Testis (tissue), 3 donors: ENCODE results near the gene RNF31. TPM values are rescaled to one million over a fixed set of nuclear protein-coding genes. Genes with fewer than 3 reads are reported as not detected.

Experiments
- DNase-seq: peaks from one replicate; pipeline ENCODE4 v3.0.0-alpha.2; 2019
- H3K27ac ChIP-seq, 2 donors: fragments of 200-600 bp; sonication (generic); one replicate each; pipeline ENCODE4 v1.5.1; 2019
- H3K27me3 ChIP-seq: fragments of 200-600 bp; sonication (generic); one replicate; pipeline ENCODE4 v1.5.1; 2019
- H3K36me3 ChIP-seq: fragments of 200-600 bp; sonication (generic); one replicate; pipeline ENCODE4 v1.5.1; 2017; ENCODE audit warnings: low read depth; ENCODE audit errors: missing control alignments
- H3K4me1 ChIP-seq: fragments of 200-600 bp; sonication (generic); one replicate; pipeline ENCODE4 v1.5.1; 2019
- H3K4me3 ChIP-seq, 2 donors: fragments of 200-600 bp; sonication (generic); one replicate each; pipeline ENCODE4 v1.5.1; 2017 to 2019
- H3K9me3 ChIP-seq: fragments of 200-600 bp; sonication (generic); one replicate; pipeline ENCODE4 v1.5.1; 2017
- POLR2A ChIP-seq: fragments of 450-650 bp; IDR thresholded peaks from one replicate; pipeline ENCODE4 v1.6.1; 2017; ENCODE audit warnings: antibody characterized with exemption, mild to moderate bottlenecking, moderate library complexity
- WGBS, 2 donors: methylation state at CpG; one replicate each; pipeline ENCODE4 v1.1.5; 2018; 5-methylcytosine and 5-hydroxymethylcytosine counted together
- intact Hi-C: fragments of 100-400 bp; cut with DNase I; formaldehyde crosslinking; loops from one replicate; pipeline ENCODE4 v1.15.1; 2023; ENCODE audit warnings: low total_unique reads
- polyA plus RNA-seq: library from polyadenylated mRNA; stranded (reverse); fragments of 350-450 nt; fragmentation: Illumina TruSeq; extraction: RNeasy Lipid Tissue Mini Kit (QIAGEN cat#74804); gene quantifications from one replicate; pipeline ENCODE4 v1.2.3, GENCODE V29; 2014; ENCODE audit warnings: low read depth, low replicate concordance; ENCODE audit not compliant: insufficient read depth
- total RNA-seq, 2 donors: library from RNA; depleted of rRNA; stranded (reverse); fragments of >200 nt; gene quantifications; one replicate each; pipeline ENCODE4 v1.2.3, GENCODE V29; 2016
- TF ChIP-seq, protein P1 (sequence below), 3 experiments: fragments of 450-650 bp in 2 of 3; fragments of 200-600 bp in 1 of 3; sonication (generic) in 1 of 3; IDR thresholded peaks; one replicate each; pipeline ENCODE4 v1.5.1; 2016 to 2019; ENCODE audit warnings: antibody characterized with exemption in 3 of 3, mild to moderate bottlenecking in 2 of 3, moderate library complexity in 1 of 3

Gene RNF31
- total and polyA plus RNA-seq, 3 donors from 2014 or later, result 71.0 to 96.8 (median 94.5) TPM

DNA sequence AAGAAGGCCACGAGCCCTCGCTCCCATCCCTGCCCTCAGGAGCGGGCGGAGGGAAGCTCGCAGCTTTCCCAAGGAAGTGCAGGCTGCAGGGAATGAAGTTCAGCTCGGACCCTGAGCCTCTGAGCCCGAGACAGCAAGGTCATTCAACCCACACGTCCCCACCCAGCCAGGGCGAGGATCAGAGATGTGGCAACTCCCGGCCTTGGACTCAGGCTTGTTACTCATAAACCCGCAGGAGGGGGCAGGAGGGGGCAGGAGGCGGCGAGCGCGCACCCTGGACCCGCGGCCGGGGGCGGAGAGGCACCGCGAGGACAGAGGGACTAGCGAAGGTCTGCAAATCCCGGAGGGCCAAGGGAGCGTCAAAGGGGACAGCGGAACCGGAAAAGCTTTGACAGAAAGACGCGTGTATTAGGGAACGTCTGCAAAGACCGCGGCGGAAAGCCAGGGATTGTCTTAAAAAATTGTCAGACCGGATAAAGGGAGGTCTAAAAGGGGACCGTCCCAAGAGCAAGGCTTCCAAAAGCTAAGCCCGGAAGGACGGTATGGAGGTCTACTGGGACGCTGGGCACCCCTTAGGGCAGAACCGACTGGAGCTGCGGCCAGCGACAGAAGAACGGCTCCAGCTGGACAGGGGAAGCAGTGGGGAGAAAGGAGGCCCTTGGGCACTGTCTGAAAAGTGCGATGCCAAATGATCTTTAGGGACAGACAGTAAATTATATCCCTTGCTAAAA lies 33.3 kb upstream of the RNF31 start:
- intact Hi-C loops, result no loop called here

GRCh38 chr14:24114532-24115421 lies 32.5 kb upstream of the RNF31 start, which contains the start of the genes DCAF11 and NRL:
DCAF11 (plus strand) TSS chr14:24114777; CDS start chr14:24115595, 818 bp downstream.
NRL (minus strand) TSS chr14:24114949; CDS start chr14:24082848, 32,101 bp downstream.
- Histone ChIP-seq H3K27me3 (no peaks in the 10 kb centered on the region), H3K27ac (peak within 1 kb of the TSS; percentile 99 to 100), H3K4me1 (peaks cover 9% of the 10 kb centered on the region), H3K4me3 (peak within 1 kb of the TSS; percentile 68 to 76), H3K36me3 (no peaks in the 10 kb centered on the region), H3K9me3 (no peaks in the 10 kb centered on the region)
- WGBS, 2 donors, result 1 to 2% methylated on average over 26 to 59 of the region's 65 CpGs
- intact Hi-C loops, result no loop called here
- DNase-seq, result peak; percentile 99
- no peak for TF ChIP-seq POLR2A
- TF ChIP-seq, protein P1, sequence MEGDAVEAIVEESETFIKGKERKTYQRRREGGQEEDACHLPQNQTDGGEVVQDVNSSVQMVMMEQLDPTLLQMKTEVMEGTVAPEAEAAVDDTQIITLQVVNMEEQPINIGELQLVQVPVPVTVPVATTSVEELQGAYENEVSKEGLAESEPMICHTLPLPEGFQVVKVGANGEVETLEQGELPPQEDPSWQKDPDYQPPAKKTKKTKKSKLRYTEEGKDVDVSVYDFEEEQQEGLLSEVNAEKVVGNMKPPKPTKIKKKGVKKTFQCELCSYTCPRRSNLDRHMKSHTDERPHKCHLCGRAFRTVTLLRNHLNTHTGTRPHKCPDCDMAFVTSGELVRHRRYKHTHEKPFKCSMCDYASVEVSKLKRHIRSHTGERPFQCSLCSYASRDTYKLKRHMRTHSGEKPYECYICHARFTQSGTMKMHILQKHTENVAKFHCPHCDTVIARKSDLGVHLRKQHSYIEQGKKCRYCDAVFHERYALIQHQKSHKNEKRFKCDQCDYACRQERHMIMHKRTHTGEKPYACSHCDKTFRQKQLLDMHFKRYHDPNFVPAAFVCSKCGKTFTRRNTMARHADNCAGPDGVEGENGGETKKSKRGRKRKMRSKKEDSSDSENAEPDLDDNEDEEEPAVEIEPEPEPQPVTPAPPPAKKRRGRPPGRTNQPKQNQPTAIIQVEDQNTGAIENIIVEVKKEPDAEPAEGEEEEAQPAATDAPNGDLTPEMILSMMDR (IDR thresholded peaks at IDR 0.05), result peak in 1 of 3 experiments; percentile 19

More for the DNA sequence above, 33.3 kb upstream of the RNF31 start:
- no peak for TF ChIP-seq POLR2A
- TF ChIP-seq, protein P1 (IDR thresholded peaks at IDR 0.05), result peak in 1 of 3 experiments; percentile 9
- no peaks in the 10 kb centered on the region for H3K9me3 ChIP-seq
- peaks cover 9% of the 10 kb centered on the region for H3K4me1 ChIP-seq
- peak overlapping the region; percentile 99 to 100 for H3K27ac ChIP-seq
- peak; percentile 88 for DNase-seq
- 0 to 1% methylated on average over 24 to 42 of the region's 42 CpGs for WGBS, 2 donors
- no peaks in the 10 kb centered on the region for H3K36me3 ChIP-seq
- H3K4me3 ChIP-seq, result peak overlapping the region; percentile 68 to 76
- no peaks in the 10 kb centered on the region for H3K27me3 ChIP-seq

DNA sequence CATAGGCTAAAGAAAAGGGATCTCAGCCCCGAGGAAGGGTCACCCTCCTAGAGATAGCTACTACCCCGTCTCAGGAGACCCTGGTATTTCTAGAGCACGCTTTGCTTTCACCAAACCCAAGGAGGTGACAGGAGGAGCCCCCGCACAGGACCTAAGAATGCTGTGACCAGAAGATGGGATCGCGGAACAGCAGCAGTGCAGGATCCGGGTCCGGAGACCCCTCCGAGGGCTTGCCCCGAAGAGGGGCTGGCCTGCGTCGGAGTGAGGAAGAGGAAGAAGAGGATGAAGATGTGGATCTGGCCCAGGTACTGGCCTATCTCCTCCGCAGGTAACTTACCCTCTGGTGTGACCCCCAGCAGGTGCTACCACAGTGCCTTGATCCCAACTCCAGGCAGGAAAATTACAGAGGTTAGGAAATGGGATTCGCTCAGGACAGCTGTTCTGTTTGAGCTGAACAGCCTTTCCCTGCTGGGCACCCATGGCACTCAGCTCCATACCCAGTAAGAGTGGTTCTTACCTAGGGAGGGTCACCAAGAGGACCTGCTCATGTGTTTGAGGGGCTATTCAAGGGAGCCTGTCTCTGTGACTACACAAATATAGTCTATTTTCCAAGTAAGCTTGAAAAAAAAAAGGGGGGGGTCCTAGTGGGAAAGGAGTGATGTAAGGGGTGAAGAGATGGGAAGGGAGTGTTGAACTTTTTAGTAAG lies 31.7 kb upstream of the RNF31 start:
- H3K4me3 ChIP-seq, result peak overlapping the region; percentile 68 to 76
- H3K27ac ChIP-seq, result peak overlapping the region; percentile 99 to 100
- DNase-seq, result no peak
- no peak for TF ChIP-seq POLR2A
- TF ChIP-seq, protein P1 (IDR thresholded peaks at IDR 0.05), result no peak
- H3K9me3 ChIP-seq, result no peaks in the 10 kb centered on the region
- H3K4me1 ChIP-seq, result peaks cover 9% of the 10 kb centered on the region
- H3K36me3 ChIP-seq, result no peaks in the 10 kb centered on the region
- no peaks in the 10 kb centered on the region for H3K27me3 ChIP-seq
- intact Hi-C loops, result no loop called here
- 3 to 4% methylated on average over 5 to 14 of the region's 14 CpGs for WGBS, 2 donors

- peaks cover 9% of the 10 kb centered on the region for H3K4me1 ChIP-seq
- H3K36me3 ChIP-seq, result no peaks in the 10 kb centered on the region
- intact Hi-C loops, result no loop called here
- H3K27ac ChIP-seq, result no peak overlapping the region
- DNase-seq, result no peak
- TF ChIP-seq POLR2A, result no peak
- TF ChIP-seq, protein P1 (IDR thresholded peaks at IDR 0.05), result no peak
- 75 to 92% methylated on average over 6 of the region's 6 CpGs for WGBS, 2 donors
- peak overlapping the region in 1 of 2 donors; percentile 68 for H3K4me3 ChIP-seq
- no peaks in the 10 kb centered on the region for H3K27me3 ChIP-seq
- H3K9me3 ChIP-seq, result no peaks in the 10 kb centered on the region
Observed at GRCh38 chr14:24116128-24116814, 31.0 kb upstream of the RNF31 start.
